GM23248 (cell line): ENCODE data around the gene RPL9. TPM values are rescaled to one million over a fixed set of nuclear protein-coding genes. Genes with fewer than 3 reads are reported as not detected.

Experiments
- DNase-seq: peaks from one replicate; pipeline ENCODE4 v3.0.0-alpha.2; 2015
- H2AFZ ChIP-seq: fragments of 200-600 bp; sonication (generic); 2 replicates; pipeline ENCODE4 v1.6.1; 2016; ENCODE audit warnings: antibody characterized with exemption
- H3F3A ChIP-seq: fragments of 200-600 bp; sonication (generic); 2 replicates; pipeline ENCODE4 v1.6.1; 2016; ENCODE audit warnings: mild to moderate bottlenecking, antibody characterized with exemption, mixed run types; ENCODE audit not compliant: insufficient read depth
- H3K27ac ChIP-seq: fragments of 200-600 bp; sonication (generic); 2 replicates; pipeline ENCODE4 v1.5.1; 2016; ENCODE audit warnings: mild to moderate bottlenecking
- H3K27me3 ChIP-seq: fragments of 200-600 bp; sonication (generic); replicated peaks from 2 replicates; pipeline ENCODE4 v1.6.1; 2016; ENCODE audit warnings: mild to moderate bottlenecking; ENCODE audit not compliant: insufficient read depth
- H3K36me3 ChIP-seq: fragments of 200-600 bp; sonication (generic); 2 replicates; pipeline ENCODE4 v1.6.1; 2016; ENCODE audit warnings: low read depth, mild to moderate bottlenecking
- H3K4me1 ChIP-seq: fragments of 200-600 bp; sonication (generic); 2 replicates; pipeline ENCODE4 v1.6.1; 2016; ENCODE audit warnings: mild to moderate bottlenecking; ENCODE audit not compliant: insufficient read depth
- H3K4me2 ChIP-seq: fragments of 200-600 bp; sonication (generic); one replicate; pipeline ENCODE4 v1.6.1; 2016; ENCODE audit warnings: mild to moderate bottlenecking; ENCODE audit not compliant: unreplicated experiment
- H3K4me3 ChIP-seq: fragments of 200-600 bp; sonication (generic); 2 replicates; pipeline ENCODE4 v1.5.1; 2016; ENCODE audit warnings: mild to moderate bottlenecking
- H3K79me2 ChIP-seq: fragments of 200-600 bp; sonication (generic); 2 replicates; pipeline ENCODE4 v1.6.1; 2016; ENCODE audit warnings: mild to moderate bottlenecking; ENCODE audit not compliant: insufficient read depth
- H3K9ac ChIP-seq: fragments of 200-600 bp; sonication (generic); 2 replicates; pipeline ENCODE4 v1.6.1; 2016; ENCODE audit warnings: mild to moderate bottlenecking
- H3K9me2 ChIP-seq: fragments of 200-600 bp; sonication (generic); 2 replicates; pipeline ENCODE4 v1.6.1; 2016; ENCODE audit warnings: mixed run types, mild to moderate bottlenecking, moderate library complexity; ENCODE audit not compliant: insufficient read depth
- H3K9me3 ChIP-seq: fragments of 200-600 bp; sonication (generic); one replicate; pipeline ENCODE4 v1.6.1; 2017; ENCODE audit warnings: low read depth
- H4K20me1 ChIP-seq: fragments of 200-600 bp; sonication (generic); 2 replicates; pipeline ENCODE4 v1.6.0; 2016; ENCODE audit not compliant: insufficient read depth
- EZH2 ChIP-seq: fragments of 200-600 bp; sonication (generic); IDR thresholded peaks from 2 replicates; pipeline ENCODE4 v1.6.1; 2018; ENCODE audit warnings: antibody characterized with exemption, mild to moderate bottlenecking; ENCODE audit not compliant: insufficient read depth, poor library complexity, severe bottlenecking
- EZH2phosphoT487 ChIP-seq: fragments of 200-600 bp; sonication (generic); IDR thresholded peaks from 2 replicates; pipeline ENCODE4 v1.6.1; 2018; ENCODE audit warnings: antibody characterized with exemption, moderate library complexity, mild to moderate bottlenecking, low read depth; ENCODE audit not compliant: insufficient read depth
- WGBS, 2 experiments: methylation state at CpG; one replicate each; pipeline ENCODE4 v1.1.6; 2015 to 2017; ENCODE audit warnings: low lambda C conversion rate in 2 of 2, low coverage in 1 of 2; ENCODE audit errors: missing lambda C conversion rate in 2 of 2; 5-methylcytosine and 5-hydroxymethylcytosine counted together
- in situ Hi-C: fragments of 300-500 bp; cut with MboI; formaldehyde crosslinking; loops from 2 replicates; pipeline ENCODE4 v1.15.0; 2020
- polyA plus RNA-seq: library from polyadenylated mRNA; unstranded; fragments of >200 nt; fragmentation: Nextera tagmentation; extraction: Ambion mirVana; gene quantifications from 2 replicates; pipeline ENCODE4 v1.2.1, GENCODE V29; 2016
- total RNA-seq: library from RNA; depleted of rRNA; stranded (reverse); fragments of >200 nt; shearing (Covaris generic); gene quantifications from 2 replicates; pipeline ENCODE4 v1.2.3, GENCODE V29; 2014

The RPL9 gene
- total and polyA plus RNA-seq, 2 experiments from 2014 or later, result 627 to 3,138 TPM

DNA sequence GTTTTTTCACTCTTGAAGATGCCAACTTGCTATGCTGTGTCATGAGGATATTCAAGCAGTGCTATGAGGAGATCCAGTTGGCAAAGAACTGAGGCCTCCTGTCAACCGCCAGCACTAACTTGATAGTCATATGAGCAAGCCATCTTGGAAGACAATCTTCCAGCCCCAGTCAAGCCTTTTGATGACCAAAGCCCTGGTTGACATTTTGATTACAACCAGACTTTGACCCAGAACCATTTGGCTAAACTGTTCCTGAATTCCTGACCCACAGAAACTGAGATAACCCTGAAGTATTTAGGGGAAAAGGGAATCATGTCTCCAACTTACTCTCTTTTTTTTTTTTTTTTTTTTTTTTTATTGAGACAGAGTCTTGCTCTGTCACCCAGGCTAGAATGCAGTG lies 35.6 kb upstream of the RPL9 start:
- peaks cover 29% of the 10 kb centered on the region for H3F3A ChIP-seq
- H3K27me3 ChIP-seq, result no peaks in the 10 kb centered on the region
- DNase-seq, result no peak
- TF ChIP-seq EZH2phosphoT487 (no peak), EZH2 (no peak)
- 56 to 65% methylated on average over 1 of the region's 1 CpG for WGBS, 2 experiments
- no peaks in the 10 kb centered on the region for H3K4me1 ChIP-seq
- in situ Hi-C loops, result no loop called here
- H4K20me1 ChIP-seq, result no peaks in the 10 kb centered on the region
- H3K9me3 ChIP-seq, result no peaks in the 10 kb centered on the region
- H3K4me3 ChIP-seq, result no peak overlapping the region
- no peaks in the 10 kb centered on the region for H3K79me2 ChIP-seq
- H3K9me2 ChIP-seq, result no peaks in the 10 kb centered on the region
- H3K27ac ChIP-seq, result no peak overlapping the region
- no peak overlapping the region for H3K4me2 ChIP-seq
- no peak overlapping the region for H2AFZ ChIP-seq
- H3K36me3 ChIP-seq, result peaks cover 20% of the 10 kb centered on the region
- H3K9ac ChIP-seq, result no peak overlapping the region

DNA sequence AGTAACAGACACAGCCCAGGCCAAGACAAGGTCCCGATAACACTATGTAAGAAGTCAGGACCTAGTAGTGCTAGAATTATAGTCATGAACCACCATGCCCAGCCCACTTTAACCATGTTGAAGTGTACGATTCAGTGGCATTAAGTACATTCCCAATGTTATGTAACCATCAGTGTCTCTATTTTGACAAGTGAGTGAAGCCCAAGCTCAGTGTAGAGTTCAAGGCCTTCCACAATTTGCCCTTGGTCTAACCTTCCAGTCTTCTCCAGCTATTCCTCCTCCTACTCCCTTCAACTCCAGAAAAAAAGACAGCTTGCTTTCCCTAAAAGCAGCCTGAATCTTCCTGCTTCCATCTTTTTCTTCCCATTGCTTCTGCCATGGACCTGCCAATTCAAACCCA lies 31.6 kb upstream of the RPL9 start:
- H2AFZ ChIP-seq, result no peak overlapping the region
- H4K20me1 ChIP-seq, result no peaks in the 10 kb centered on the region
- no peak overlapping the region for H3K4me2 ChIP-seq
- no peaks in the 10 kb centered on the region for H3K9me2 ChIP-seq
- WGBS, 2 experiments, result 82 to 92% methylated on average over 2 of the region's 2 CpGs
- 0 out of 2 replicates have a peak, but pooled peaks cover under 1% of the 10 kb centered on the region for H3F3A ChIP-seq
- DNase-seq, result no peak
- in situ Hi-C loops, result no loop called here
- no peaks in the 10 kb centered on the region for H3K9me3 ChIP-seq
- no peaks in the 10 kb centered on the region for H3K36me3 ChIP-seq
- no peak overlapping the region for H3K4me3 ChIP-seq
- TF ChIP-seq EZH2 (no peak), EZH2phosphoT487 (no peak)
- H3K4me1 ChIP-seq, result no peaks in the 10 kb centered on the region
- H3K27ac ChIP-seq, result no peak overlapping the region
- no peaks in the 10 kb centered on the region for H3K27me3 ChIP-seq
- H3K9ac ChIP-seq, result no peak overlapping the region
- no peaks in the 10 kb centered on the region for H3K79me2 ChIP-seq

DNA sequence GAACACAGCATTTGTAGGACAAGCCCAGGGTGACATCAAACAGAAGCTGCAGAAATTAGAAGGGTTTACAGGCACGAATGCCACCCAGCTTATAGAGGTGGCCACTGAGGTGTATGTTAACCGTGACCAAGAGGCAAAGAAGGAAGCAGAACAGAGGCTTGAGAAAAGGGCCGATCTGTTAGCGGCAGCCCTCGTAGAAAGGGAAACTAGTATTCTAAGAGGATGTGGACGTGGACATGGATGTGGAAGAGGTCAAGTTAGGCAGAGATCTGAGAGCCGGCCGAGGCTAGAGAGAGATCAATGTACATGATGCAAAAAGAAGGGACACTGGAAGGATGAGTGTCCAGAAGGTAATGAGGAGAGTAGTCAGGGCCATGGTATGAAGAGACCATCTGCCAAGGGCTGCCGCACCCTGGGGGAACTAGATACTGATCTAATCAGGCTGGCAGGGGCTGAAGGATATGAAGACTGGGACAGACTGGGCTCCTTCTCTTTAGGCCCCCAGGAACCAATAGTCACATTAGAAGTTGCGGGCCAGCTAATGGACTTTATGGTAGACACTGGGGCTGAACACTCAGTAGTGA lies 27.6 kb upstream of the RPL9 start:
- Histone ChIP-seq H3F3A (no peaks in the 10 kb centered on the region), H3K79me2 (no peaks in the 10 kb centered on the region), H3K9me3 (no peaks in the 10 kb centered on the region), H2AFZ (no peak overlapping the region), H3K36me3 (no peaks in the 10 kb centered on the region), H3K9ac (no peak overlapping the region), H3K4me1 (no peaks in the 10 kb centered on the region), H4K20me1 (no peaks in the 10 kb centered on the region), H3K4me3 (no peak overlapping the region), H3K27me3 (no peaks in the 10 kb centered on the region), H3K4me2 (no peak overlapping the region), H3K27ac (no peak overlapping the region), H3K9me2 (no peaks in the 10 kb centered on the region)
- TF ChIP-seq EZH2, result no peak
- no peak for TF ChIP-seq EZH2phosphoT487
- DNase-seq, result no peak
- WGBS, 2 experiments, result 83 to 89% methylated on average over 10 of the region's 10 CpGs
- in situ Hi-C loops, result no loop called here

DNA sequence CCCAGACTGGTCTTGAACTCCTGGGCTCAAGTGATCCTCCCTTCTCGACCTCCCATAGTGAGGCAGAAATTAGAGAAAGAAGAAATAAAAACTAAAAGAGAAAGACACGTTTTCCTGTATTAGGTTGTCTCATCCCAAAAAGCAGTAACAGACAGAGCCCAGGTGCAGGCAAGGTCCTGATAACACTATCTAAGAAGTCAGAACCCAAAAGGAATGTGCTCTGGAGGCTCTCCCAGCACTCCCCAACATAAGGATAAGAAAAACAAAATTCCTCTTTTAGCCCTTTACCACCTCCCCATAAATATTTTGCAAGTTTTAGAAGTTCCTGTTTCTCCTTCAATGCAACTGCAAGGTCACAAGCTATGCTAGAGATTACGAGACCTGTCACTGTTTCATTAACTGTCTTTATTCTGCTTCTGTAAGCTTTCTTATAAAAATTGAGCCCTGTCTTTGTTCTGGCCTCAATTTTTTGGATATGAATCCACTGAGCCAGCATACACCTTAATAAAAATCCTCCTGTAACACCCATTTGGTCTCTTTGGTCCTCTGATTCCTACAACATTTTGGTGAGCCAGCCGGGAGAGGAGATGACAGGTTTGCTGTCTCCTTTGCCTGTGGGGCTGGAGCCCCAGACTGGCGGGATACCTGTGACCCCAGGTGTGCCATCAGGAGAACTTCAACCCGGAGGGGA lies 26.0 kb upstream of the RPL9 start:
- no peak overlapping the region for H2AFZ ChIP-seq
- no peaks in the 10 kb centered on the region for H3K36me3 ChIP-seq
- no peaks in the 10 kb centered on the region for H4K20me1 ChIP-seq
- TF ChIP-seq EZH2phosphoT487, result no peak
- TF ChIP-seq EZH2, result no peak
- in situ Hi-C loops, result no loop called here
- H3K4me3 ChIP-seq, result no peak overlapping the region
- no peaks in the 10 kb centered on the region for H3K79me2 ChIP-seq
- no peak overlapping the region for H3K27ac ChIP-seq
- H3K9me3 ChIP-seq, result no peaks in the 10 kb centered on the region
- no peaks in the 10 kb centered on the region for H3F3A ChIP-seq
- no peaks in the 10 kb centered on the region for H3K27me3 ChIP-seq
- H3K4me2 ChIP-seq, result no peak overlapping the region
- no peaks in the 10 kb centered on the region for H3K4me1 ChIP-seq
- WGBS, 2 experiments, result 72 to 82% methylated on average over 6 of the region's 6 CpGs
- no peaks in the 10 kb centered on the region for H3K9me2 ChIP-seq
- H3K9ac ChIP-seq, result no peak overlapping the region
- no peak for DNase-seq
